HepG2 (cell line): Measurements from ENCODE around the gene PHOSPHO2. TPM values are rescaled to one million over a fixed set of nuclear protein-coding genes. Genes with fewer than 3 reads are reported as not detected.

ENCODE experiments used
- ASH2L ChIP-seq: fragments of 300-600, 200-600 bp; sonication (generic); IDR thresholded peaks from 2 replicates; pipeline ENCODE4 v1.7.0; 2017; ENCODE audit warnings: low read depth, mild to moderate bottlenecking, moderate library complexity, mixed read lengths, low read length; ENCODE audit not compliant: insufficient read length
- GTF3A ChIP-seq: sonication (generic); formaldehyde crosslinking; conservative IDR thresholded peaks from 2 replicates; pipeline ENCODE4 v1.4.0; 2020; ENCODE audit warnings: mild to moderate bottlenecking, missing genetic modification reagents
- KLF11 ChIP-seq: IDR thresholded peaks from 2 replicates; pipeline ENCODE4 v1.6.1; 2016; ENCODE audit warnings: missing compliant biosample characterization
- ONECUT2 ChIP-seq: sonication (generic); formaldehyde crosslinking; IDR thresholded peaks from 2 replicates; pipeline ENCODE4 v1.4.0; 2020; ENCODE audit warnings: missing genetic modification reagents
- PPARG ChIP-seq: conservative IDR thresholded peaks from 2 replicates; pipeline ENCODE4 v1.6.1; 2016; ENCODE audit warnings: missing biosample characterization, missing genetic modification reagents
- RARA ChIP-seq: IDR thresholded peaks from 2 replicates; pipeline ENCODE4 v1.6.1; 2016; ENCODE audit warnings: missing genetic modification reagents, missing compliant biosample characterization
- RBFOX2 ChIP-seq: fragments of 200-400 bp; formaldehyde crosslinking; IDR thresholded peaks from 2 replicates; pipeline ENCODE4 v1.6.1; 2017; ENCODE audit warnings: low read depth, mild to moderate bottlenecking, low read length
- SKI ChIP-seq: fragments of 450-650 bp; IDR thresholded peaks from one replicate; pipeline ENCODE4 v1.6.1; 2018; ENCODE audit warnings: mild to moderate bottlenecking; ENCODE audit not compliant: partially characterized antibody
- ZNF331 ChIP-seq: sonication (generic); formaldehyde crosslinking; IDR thresholded peaks from 2 replicates; pipeline ENCODE4 v1.4.0; 2020; ENCODE audit warnings: missing genetic modification reagents
- ZNF563 ChIP-seq: sonication (generic); formaldehyde crosslinking; IDR thresholded peaks from 2 replicates; pipeline ENCODE4 v1.8.0; 2022; ENCODE audit warnings: mild to moderate bottlenecking, moderate library complexity, missing genetic modification reagents
- ZNF567 ChIP-seq: sonication (generic); formaldehyde crosslinking; IDR thresholded peaks from 2 replicates; pipeline ENCODE4 v1.8.1; 2023; ENCODE audit warnings: mild to moderate bottlenecking, missing genetic modification reagents, borderline replicate concordance
- ZNF616 ChIP-seq: sonication (generic); formaldehyde crosslinking; IDR thresholded peaks from 2 replicates; pipeline ENCODE4 v1.5.0; 2020; ENCODE audit warnings: low read depth, mild to moderate bottlenecking, missing genetic modification reagents
- polyA plus RNA-seq, 8 experiments: library from polyadenylated mRNA; depleted of rRNA in 3 of 8; stranded (reverse) in 7 of 8; unstranded in 1 of 8; fragments of >200 nt; fragmentation: Illumina TruSeq in 4 of 8; extraction: Trizol in 4 of 8; gene quantifications; 2 replicates each; pipeline versions ENCODE4 v1.2.1 to v1.2.3, GENCODE V29; 2011 to 2016; ENCODE audit warnings: low read depth in 4 of 8, missing spikeins in 1 of 8, mixed read lengths in 1 of 8; ENCODE audit not compliant: insufficient read depth in 1 of 8
- total RNA-seq, 5 experiments: library from RNA; depleted of rRNA; stranded (reverse); fragments of >200 nt; fragmentation: Illumina TruSeq; extraction: Trizol; gene quantifications; 2 replicates each; pipeline ENCODE4 v1.2.3, GENCODE V29; 2016; ENCODE audit warnings: low read depth in 1 of 5
- TF ChIP-seq, protein P1 (sequence below): IDR thresholded peaks from 2 replicates; pipeline ENCODE4 v1.4.0; 2020; ENCODE audit warnings: mild to moderate bottlenecking, missing genetic modification reagents
- TF ChIP-seq, protein P2 (sequence below): sonication (generic); IDR thresholded peaks from 2 replicates; pipeline ENCODE4 v1.6.1; 2016; ENCODE audit warnings: low read depth, borderline replicate concordance
- TF ChIP-seq, protein P3 (sequence below): sonication (generic); formaldehyde crosslinking; IDR thresholded peaks from 2 replicates; pipeline ENCODE4 v1.4.0; 2020; ENCODE audit warnings: missing genetic modification reagents

PHOSPHO2 gene
- total and polyA plus RNA-seq, 2 of the 13 experiments (the other 11 are each of a cell fraction or from before 2014, with no cell fraction given): 6.1 to 11.4 TPM

GRCh38 chr2:169715379-169716237, 21.3 kb downstream of the PHOSPHO2 start (continued):
- TF ChIP-seq, protein P1, sequence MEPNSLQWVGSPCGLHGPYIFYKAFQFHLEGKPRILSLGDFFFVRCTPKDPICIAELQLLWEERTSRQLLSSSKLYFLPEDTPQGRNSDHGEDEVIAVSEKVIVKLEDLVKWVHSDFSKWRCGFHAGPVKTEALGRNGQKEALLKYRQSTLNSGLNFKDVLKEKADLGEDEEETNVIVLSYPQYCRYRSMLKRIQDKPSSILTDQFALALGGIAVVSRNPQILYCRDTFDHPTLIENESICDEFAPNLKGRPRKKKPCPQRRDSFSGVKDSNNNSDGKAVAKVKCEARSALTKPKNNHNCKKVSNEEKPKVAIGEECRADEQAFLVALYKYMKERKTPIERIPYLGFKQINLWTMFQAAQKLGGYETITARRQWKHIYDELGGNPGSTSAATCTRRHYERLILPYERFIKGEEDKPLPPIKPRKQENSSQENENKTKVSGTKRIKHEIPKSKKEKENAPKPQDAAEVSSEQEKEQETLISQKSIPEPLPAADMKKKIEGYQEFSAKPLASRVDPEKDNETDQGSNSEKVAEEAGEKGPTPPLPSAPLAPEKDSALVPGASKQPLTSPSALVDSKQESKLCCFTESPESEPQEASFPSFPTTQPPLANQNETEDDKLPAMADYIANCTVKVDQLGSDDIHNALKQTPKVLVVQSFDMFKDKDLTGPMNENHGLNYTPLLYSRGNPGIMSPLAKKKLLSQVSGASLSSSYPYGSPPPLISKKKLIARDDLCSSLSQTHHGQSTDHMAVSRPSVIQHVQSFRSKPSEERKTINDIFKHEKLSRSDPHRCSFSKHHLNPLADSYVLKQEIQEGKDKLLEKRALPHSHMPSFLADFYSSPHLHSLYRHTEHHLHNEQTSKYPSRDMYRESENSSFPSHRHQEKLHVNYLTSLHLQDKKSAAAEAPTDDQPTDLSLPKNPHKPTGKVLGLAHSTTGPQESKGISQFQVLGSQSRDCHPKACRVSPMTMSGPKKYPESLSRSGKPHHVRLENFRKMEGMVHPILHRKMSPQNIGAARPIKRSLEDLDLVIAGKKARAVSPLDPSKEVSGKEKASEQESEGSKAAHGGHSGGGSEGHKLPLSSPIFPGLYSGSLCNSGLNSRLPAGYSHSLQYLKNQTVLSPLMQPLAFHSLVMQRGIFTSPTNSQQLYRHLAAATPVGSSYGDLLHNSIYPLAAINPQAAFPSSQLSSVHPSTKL (CRISPR knock-in tag): peak; percentile 92
- TF ChIP-seq SKI (peak; percentile 88), ZNF616 (CRISPR knock-in tag) (no peak), ZNF563 (0 out of 2 replicates have a peak, but pooled peaks have one; percentile 43), ZNF331 (CRISPR knock-in tag) (peak; percentile 78), ONECUT2 (CRISPR knock-in tag) (no peak), RARA (CRISPR knock-in tag) (peak; percentile 61; the same call in 1 of the 2 replicates), ASH2L (peak; percentile 75), RBFOX2 (no peak), KLF11 (CRISPR knock-in tag) (no peak), PPARG (CRISPR knock-in tag) (peak; percentile 58; the same call in 1 of the 2 replicates), GTF3A (peak; percentile 23; the same call in 1 of the 2 replicates), ZNF567 (CRISPR knock-in tag) (no peak)
- TF ChIP-seq, protein P2, sequence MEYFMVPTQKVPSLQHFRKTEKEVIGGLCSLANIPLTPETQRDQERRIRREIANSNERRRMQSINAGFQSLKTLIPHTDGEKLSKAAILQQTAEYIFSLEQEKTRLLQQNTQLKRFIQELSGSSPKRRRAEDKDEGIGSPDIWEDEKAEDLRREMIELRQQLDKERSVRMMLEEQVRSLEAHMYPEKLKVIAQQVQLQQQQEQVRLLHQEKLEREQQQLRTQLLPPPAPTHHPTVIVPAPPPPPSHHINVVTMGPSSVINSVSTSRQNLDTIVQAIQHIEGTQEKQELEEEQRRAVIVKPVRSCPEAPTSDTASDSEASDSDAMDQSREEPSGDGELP: peak; percentile 34; the same call in 1 of the 2 replicates
- TF ChIP-seq, protein P3, sequence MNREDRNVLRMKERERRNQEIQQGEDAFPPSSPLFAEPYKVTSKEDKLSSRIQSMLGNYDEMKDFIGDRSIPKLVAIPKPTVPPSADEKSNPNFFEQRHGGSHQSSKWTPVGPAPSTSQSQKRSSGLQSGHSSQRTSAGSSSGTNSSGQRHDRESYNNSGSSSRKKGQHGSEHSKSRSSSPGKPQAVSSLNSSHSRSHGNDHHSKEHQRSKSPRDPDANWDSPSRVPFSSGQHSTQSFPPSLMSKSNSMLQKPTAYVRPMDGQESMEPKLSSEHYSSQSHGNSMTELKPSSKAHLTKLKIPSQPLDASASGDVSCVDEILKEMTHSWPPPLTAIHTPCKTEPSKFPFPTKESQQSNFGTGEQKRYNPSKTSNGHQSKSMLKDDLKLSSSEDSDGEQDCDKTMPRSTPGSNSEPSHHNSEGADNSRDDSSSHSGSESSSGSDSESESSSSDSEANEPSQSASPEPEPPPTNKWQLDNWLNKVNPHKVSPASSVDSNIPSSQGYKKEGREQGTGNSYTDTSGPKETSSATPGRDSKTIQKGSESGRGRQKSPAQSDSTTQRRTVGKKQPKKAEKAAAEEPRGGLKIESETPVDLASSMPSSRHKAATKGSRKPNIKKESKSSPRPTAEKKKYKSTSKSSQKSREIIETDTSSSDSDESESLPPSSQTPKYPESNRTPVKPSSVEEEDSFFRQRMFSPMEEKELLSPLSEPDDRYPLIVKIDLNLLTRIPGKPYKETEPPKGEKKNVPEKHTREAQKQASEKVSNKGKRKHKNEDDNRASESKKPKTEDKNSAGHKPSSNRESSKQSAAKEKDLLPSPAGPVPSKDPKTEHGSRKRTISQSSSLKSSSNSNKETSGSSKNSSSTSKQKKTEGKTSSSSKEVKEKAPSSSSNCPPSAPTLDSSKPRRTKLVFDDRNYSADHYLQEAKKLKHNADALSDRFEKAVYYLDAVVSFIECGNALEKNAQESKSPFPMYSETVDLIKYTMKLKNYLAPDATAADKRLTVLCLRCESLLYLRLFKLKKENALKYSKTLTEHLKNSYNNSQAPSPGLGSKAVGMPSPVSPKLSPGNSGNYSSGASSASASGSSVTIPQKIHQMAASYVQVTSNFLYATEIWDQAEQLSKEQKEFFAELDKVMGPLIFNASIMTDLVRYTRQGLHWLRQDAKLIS (CRISPR knock-in tag): no peak
